PC-3 (cell line): ENCODE measurements around the gene ETV6.

Source experiments
- CTCF ChIP-seq: fragments of 300-600 bp; sonication (generic); conservative IDR thresholded peaks from 2 replicates; pipeline ENCODE4 v1.5.1; 2017; ENCODE audit warnings: antibody characterized with exemption, low read depth, mild to moderate bottlenecking, low read length
- EZH2phosphoT487 ChIP-seq: fragments of 300-600 bp; sonication (generic); IDR thresholded peaks from 2 replicates; pipeline ENCODE4 v1.6.1; 2018; ENCODE audit warnings: mild to moderate bottlenecking, antibody characterized with exemption, low read length, borderline replicate concordance

GRCh38 chr12:11678781-11679180 lies 29.3 kb downstream of the ETV6 start:
- TF ChIP-seq CTCF (no peak), EZH2phosphoT487 (no peak)
